SK-N-SH (cell line): ENCODE results near the gene CNIH3. TPM values are rescaled to one million over a fixed set of nuclear protein-coding genes. Genes with fewer than 3 reads are reported as not detected.
A peak's percentile ranks its signal among the peaks of the same experiment; 100 is the strongest.

Experiments
- CTCF ChIA-PET: fragments of 300-600, 350-600 bp; formaldehyde crosslinking; extraction: SDS; loops from one replicate; lab custom pipeline; 2021; lab: Yijun Ruan, JAX
- POLR2A ChIA-PET: fragments of 350-600 bp; sonication (Branson Sonifier 250); formaldehyde crosslinking; extraction: SDS; loops from one replicate; lab custom pipeline; 2020; ENCODE audit warnings: antibody characterized with exemption, inconsistent platforms; lab: Yijun Ruan, JAX
- DNase-seq: peaks from one replicate; pipeline ENCODE4 v3.0.0; 2012
- H2AFZ ChIP-seq: fragments of 200-600 bp; sonication (generic); 2 replicates; pipeline ENCODE4 v1.8.1; 2016; ENCODE audit warnings: antibody characterized with exemption, mild to moderate bottlenecking, low read depth
- H3F3A ChIP-seq: fragments of 200-600 bp; sonication (generic); replicated peaks from 2 replicates; pipeline ENCODE3; 2016; ENCODE audit warnings: antibody characterized with exemption, mild to moderate bottlenecking; ENCODE audit not compliant: insufficient read depth
- H3K27ac ChIP-seq, 2 experiments: fragments of 200-500 bp in 1 of 2; fragments of 200-600 bp in 1 of 2; sonication (Bioruptor generic) in 1 of 2; sonication (generic), shearing (Covaris generic) in 1 of 2; 2 replicates each; pipeline versions ENCODE4 v1.5.1 to v1.6.1; 2014 to 2016; ENCODE audit warnings: low read depth in 2 of 2, inconsistent platforms in 1 of 2, low read length in 1 of 2, mild to moderate bottlenecking in 1 of 2, mixed read lengths in 1 of 2
- H3K27me3 ChIP-seq: fragments of 200-600 bp; sonication (generic), shearing (Covaris generic); 2 replicates; pipeline ENCODE4 v1.6.1; 2016; ENCODE audit warnings: mixed run types; ENCODE audit not compliant: insufficient read depth
- H3K36me3 ChIP-seq, 2 experiments: fragments of 200-500 bp in 1 of 2; fragments of 200-600 bp in 1 of 2; sonication (Bioruptor generic) in 1 of 2; sonication (generic) in 1 of 2; replicated peaks in 1 of 2; 2 replicates each; pipeline versions ENCODE3 to v1.5.1; 2014 to 2016; ENCODE audit warnings: low read length in 1 of 2, mild to moderate bottlenecking in 1 of 2; ENCODE audit not compliant: insufficient read depth in 2 of 2, control insufficient read depth in 1 of 2
- H3K4me1 ChIP-seq, 2 experiments: fragments of 200-500 bp in 1 of 2; fragments of 200-600 bp in 1 of 2; sonication (Bioruptor generic) in 1 of 2; sonication (generic), shearing (Covaris generic) in 1 of 2; 2 replicates each; pipeline versions ENCODE4 v1.5.1 to v1.6.1; 2014 to 2016; ENCODE audit warnings: low read depth in 1 of 2, low read length in 1 of 2, mixed run types in 1 of 2; ENCODE audit not compliant: insufficient read depth in 2 of 2, control insufficient read depth in 1 of 2
- H3K4me2 ChIP-seq: fragments of 200-600 bp; sonication (generic), shearing (Covaris generic); 2 replicates; pipeline ENCODE4 v1.6.1; 2017; ENCODE audit warnings: mixed run types
- H3K4me3 ChIP-seq, 2 experiments: fragments of 200-500 bp in 1 of 2; fragments of 200-600 bp in 1 of 2; sonication (Bioruptor generic) in 1 of 2; sonication (generic), shearing (Covaris generic) in 1 of 2; 2 replicates each; pipeline versions ENCODE4 v1.5.1 to v1.8.1; 2014 to 2016; ENCODE audit warnings: low read depth in 2 of 2, inconsistent platforms in 1 of 2, low read length in 1 of 2, mild to moderate bottlenecking in 1 of 2, mixed read lengths in 1 of 2, moderate library complexity in 1 of 2
- H3K79me2 ChIP-seq: fragments of 200-600 bp; sonication (generic); 2 replicates; pipeline ENCODE4 v1.8.1; 2017; ENCODE audit warnings: mild to moderate bottlenecking; ENCODE audit not compliant: insufficient read depth
- H3K9ac ChIP-seq: fragments of 200-600 bp; sonication (generic); 2 replicates; pipeline ENCODE4 v1.6.1; 2017; ENCODE audit warnings: mixed run types
- H3K9me2 ChIP-seq: fragments of 200-600 bp; sonication (generic); 2 replicates; pipeline ENCODE4 v1.6.1; 2017; ENCODE audit warnings: mixed run types
- H3K9me3 ChIP-seq: fragments of 200-600 bp; sonication (generic); 2 replicates; pipeline ENCODE4 v1.6.1; 2017; ENCODE audit warnings: mixed run types, mild to moderate bottlenecking, moderate library complexity
- H4K20me1 ChIP-seq: fragments of 200-600 bp; sonication (generic); 2 replicates; pipeline ENCODE4 v1.6.1; 2017; ENCODE audit warnings: mild to moderate bottlenecking, mixed run types; ENCODE audit not compliant: insufficient read depth
- CTCF ChIP-seq: fragments of 200-600 bp; sonication (generic); IDR thresholded peaks from 2 replicates; pipeline ENCODE4 v1.6.1; 2017; ENCODE audit warnings: antibody characterized with exemption, mild to moderate bottlenecking, moderate library complexity
- ELF1 ChIP-seq: IDR thresholded peaks from 2 replicates; pipeline ENCODE4 v1.4.0; 2012
- EZH2phosphoT487 ChIP-seq: fragments of 200-600 bp; sonication (generic); IDR thresholded peaks from 2 replicates; pipeline ENCODE4 v1.6.1; 2017; ENCODE audit warnings: low read depth, mixed run types, mild to moderate bottlenecking, antibody characterized with exemption, moderate library complexity, borderline replicate concordance
- FOXJ3 ChIP-seq: sonication (generic); formaldehyde crosslinking; IDR thresholded peaks from 2 replicates; pipeline ENCODE4 v1.5.1; 2020; ENCODE audit warnings: mild to moderate bottlenecking, missing genetic modification reagents
- FOXM1 ChIP-seq: IDR thresholded peaks from 2 replicates; pipeline ENCODE4 v1.4.0; 2012; ENCODE audit warnings: low read depth, mild to moderate bottlenecking
- GABPA ChIP-seq: IDR thresholded peaks from 2 replicates; pipeline ENCODE4 v1.4.0; 2012; ENCODE audit warnings: low read depth, mild to moderate bottlenecking
- JUND ChIP-seq: IDR thresholded peaks from 2 replicates; pipeline ENCODE4 v1.4.0; 2012
- MAX ChIP-seq: IDR thresholded peaks from 2 replicates; pipeline ENCODE4 v1.4.0; 2012; ENCODE audit warnings: low read depth
- MEF2A ChIP-seq: IDR thresholded peaks from 2 replicates; pipeline ENCODE4 v1.4.0; 2012; ENCODE audit warnings: low read depth, borderline replicate concordance
- MXI1 ChIP-seq: IDR thresholded peaks from 2 replicates; pipeline ENCODE4 v1.6.1; 2012; ENCODE audit warnings: mild to moderate bottlenecking, low read depth, low read length, improper control_type of control experiment
- NFIC ChIP-seq: IDR thresholded peaks from 2 replicates; pipeline ENCODE4 v1.4.0; 2012; ENCODE audit warnings: borderline replicate concordance
- RAD21 ChIP-seq: IDR thresholded peaks from 2 replicates; pipeline ENCODE4 v1.6.1; 2012; ENCODE audit warnings: mild to moderate bottlenecking, low read length
- RCOR1 ChIP-seq: fragments of 150-350 bp; IDR thresholded peaks from 2 replicates; pipeline ENCODE4 v1.6.1; 2017; ENCODE audit warnings: antibody characterized with exemption, low read length
- REST ChIP-seq: IDR thresholded peaks from 2 replicates; pipeline ENCODE4 v1.6.1; 2012; ENCODE audit warnings: mild to moderate bottlenecking, low read depth, low read length, moderate library complexity
- RFX5 ChIP-seq: IDR thresholded peaks from 2 replicates; pipeline ENCODE4 v1.6.1; 2012; ENCODE audit warnings: mild to moderate bottlenecking, improper control_type of control experiment, low read length
- SIN3A ChIP-seq: IDR thresholded peaks from 2 replicates; pipeline ENCODE4 v1.6.1; 2012; ENCODE audit warnings: low read depth, mild to moderate bottlenecking, low read length, moderate library complexity, borderline replicate concordance
- SMC3 ChIP-seq: IDR thresholded peaks from 2 replicates; pipeline ENCODE4 v1.6.1; 2012; ENCODE audit warnings: low read depth, low read length, improper control_type of control experiment
- TCF12 ChIP-seq: IDR thresholded peaks from 2 replicates; pipeline ENCODE4 v1.4.0; 2012
- TEAD4 ChIP-seq: IDR thresholded peaks from 2 replicates; pipeline ENCODE4 v1.4.0; 2012; ENCODE audit warnings: mild to moderate bottlenecking, borderline replicate concordance; ENCODE audit not compliant: insufficient read depth
- USF2 ChIP-seq: fragments of 150-350 bp; IDR thresholded peaks from 2 replicates; pipeline ENCODE4 v1.6.1; 2017; ENCODE audit warnings: antibody characterized with exemption, low read length, low read depth, borderline replicate concordance
- YY1 ChIP-seq: IDR thresholded peaks from 2 replicates; pipeline ENCODE4 v1.4.0; 2012; ENCODE audit warnings: low read depth, mild to moderate bottlenecking
- ZBTB33 ChIP-seq: IDR thresholded peaks from 2 replicates; pipeline ENCODE4 v1.4.0; 2012; ENCODE audit warnings: low read depth, borderline replicate concordance
- WGBS: methylation state at CpG from one replicate; pipeline ENCODE4 v1.1.6; 2017; ENCODE audit warnings: low lambda C conversion rate; 5-methylcytosine and 5-hydroxymethylcytosine counted together
- polyA plus RNA-seq, 3 experiments: library from polyadenylated mRNA; depleted of rRNA; stranded (reverse); fragments of >200 nt; gene quantifications; 2 replicates each; pipeline ENCODE4 v1.2.3, GENCODE V29; 2012

Gene CNIH3
- polyA plus RNA-seq, 1 of the 3 experiments (the other 2 are of a cell fraction), result 18.8 TPM

GRCh38 chr1:224623743-224624333 is 7.7 kb downstream of the CNIH3 start (continued):
- TF ChIP-seq EZH2phosphoT487, result no peak
- TF ChIP-seq MAX, result peak; percentile 26; the same call in 1 of the 2 replicates
- peak; percentile 89 for TF ChIP-seq TCF12
- no peak for TF ChIP-seq FOXJ3 (CRISPR knock-in tag)
- no peak for TF ChIP-seq RCOR1
- TF ChIP-seq TEAD4, result peak; percentile 78
- no peak for TF ChIP-seq SMC3
- TF ChIP-seq NFIC, result peak; percentile 72
- TF ChIP-seq USF2, result no peak
- TF ChIP-seq RAD21, result no peak
- TF ChIP-seq RFX5, result no peak
- no peak for TF ChIP-seq ELF1

GRCh38 chr1:224624432-224624831 is 8.3 kb downstream of the CNIH3 start:
- H3K9me2 ChIP-seq, result no peaks in the 10 kb centered on the region
- H3K9me3 ChIP-seq, result no peaks in the 10 kb centered on the region
- peak overlapping the region; percentile 71 for H3K9ac ChIP-seq
- POLR2A ChIA-PET, result no interaction called here
- H3K4me1 ChIP-seq, result peaks cover 12 to 40% of the 10 kb centered on the region in 2 experiments
- no peak overlapping the region for H3K4me3 ChIP-seq
- H2AFZ ChIP-seq, result no peak overlapping the region
- no peak for TF ChIP-seq MXI1
- no peak for TF ChIP-seq CTCF
- no peak for TF ChIP-seq YY1
- TF ChIP-seq FOXJ3 (CRISPR knock-in tag), result no peak
- no peak for TF ChIP-seq GABPA
- no peak for TF ChIP-seq MAX
- TF ChIP-seq SMC3, result no peak
- TF ChIP-seq SIN3A, result no peak
- no peak for TF ChIP-seq NFIC
- TF ChIP-seq FOXM1, result no peak
- no peak for TF ChIP-seq MEF2A
- no peak for TF ChIP-seq JUND
- TF ChIP-seq RCOR1, result no peak
- TF ChIP-seq ZBTB33, result no peak
- TF ChIP-seq TEAD4, result no peak
- TF ChIP-seq TCF12, result no peak
- TF ChIP-seq REST, result no peak
- no peak for TF ChIP-seq EZH2phosphoT487
- no peak for TF ChIP-seq RFX5
- TF ChIP-seq, all 33 proteins: peak for 0
- CTCF ChIA-PET, result interaction anchor here (2.4 kb wide), 1 partner anchor 20 kb away, joined by 9 read pairs; no protein-coding TSS in a partner anchor
- Histone ChIP-seq H3K36me3 (peaks cover 0 to 14% of the 10 kb centered on the region in 2 experiments), H3K27me3 (no peaks in the 10 kb centered on the region), H3K27ac (peak overlapping the region in 1 of 2 experiments; percentile 95; a peak in 3 of 4 replicates), H3F3A (peaks cover 36% of the 10 kb centered on the region), H3K4me2 (peak overlapping the region; percentile 61), H4K20me1 (no peaks in the 10 kb centered on the region; the same call in 1 of the 2 replicates), H3K79me2 (peaks cover 81% of the 10 kb centered on the region)
- 79% methylated on average over 4 of the region's 4 CpGs for WGBS
- DNase-seq, result no peak
